Liver (tissue), 9 donors: ENCODE measurements around the gene FAM120C. TPM values are rescaled to one million over a fixed set of nuclear protein-coding genes. Genes with fewer than 3 reads are reported as not detected.

ENCODE experiments used
- DNase-seq: peaks from one replicate; pipeline ENCODE4 v3.0.0-alpha.2; 2017; ENCODE audit warnings: low spot score
- H3K27ac ChIP-seq, 2 donors: one replicate each; pipeline ENCODE4 v1.7.0; 2013; ENCODE audit warnings: inconsistent platforms in 2 of 2, low read length in 2 of 2, control low read depth in 1 of 2, low read depth in 1 of 2, mild to moderate bottlenecking in 1 of 2
- H3K27me3 ChIP-seq, 4 donors: one replicate each; pipeline versions ENCODE4 v1.6.1 to v1.7.0; 2013; ENCODE audit warnings: low read length in 3 of 4, inconsistent platforms in 1 of 4, mild to moderate bottlenecking in 1 of 4, moderate library complexity in 1 of 4; ENCODE audit not compliant: control insufficient read depth in 4 of 4, insufficient read depth in 4 of 4
- H3K36me3 ChIP-seq, 4 donors: one replicate each; pipeline versions ENCODE4 v1.6.1 to v1.7.0; 2013; ENCODE audit warnings: low read length in 3 of 4, mild to moderate bottlenecking in 3 of 4, low read depth in 1 of 4, moderate library complexity in 1 of 4; ENCODE audit not compliant: control insufficient read depth in 4 of 4, insufficient read depth in 3 of 4
- H3K4me1 ChIP-seq, 4 donors: one replicate each; pipeline versions ENCODE4 v1.6.1 to v1.7.0; 2013; ENCODE audit warnings: low read length in 3 of 4, mild to moderate bottlenecking in 3 of 4, moderate library complexity in 1 of 4; ENCODE audit not compliant: control insufficient read depth in 4 of 4, insufficient read depth in 4 of 4
- H3K4me3 ChIP-seq, 3 donors: one replicate each; pipeline versions ENCODE4 v1.6.1 to v1.7.0; 2013; ENCODE audit warnings: low read length in 3 of 3, control low read depth in 1 of 3, low read depth in 1 of 3, mild to moderate bottlenecking in 1 of 3
- H3K9ac ChIP-seq, 2 donors: one replicate each; pipeline ENCODE4 v1.7.0; 2013; ENCODE audit warnings: low read length in 2 of 2, mild to moderate bottlenecking in 2 of 2, moderate library complexity in 2 of 2, control low read depth in 1 of 2, low read depth in 1 of 2
- H3K9me3 ChIP-seq, 4 donors: one replicate each; pipeline versions ENCODE4 v1.6.1 to v1.7.0; 2013; ENCODE audit warnings: low read length in 3 of 4; ENCODE audit not compliant: control insufficient read depth in 4 of 4
- ATF3 ChIP-seq: IDR thresholded peaks from 2 replicates; pipeline ENCODE4 v1.6.1; 2016; ENCODE audit warnings: antibody characterized with exemption
- EGR1 ChIP-seq, 2 donors: IDR thresholded peaks; 2 replicates each; pipeline ENCODE4 v1.6.1; 2016 to 2018; ENCODE audit warnings: antibody characterized with exemption in 2 of 2, low read depth in 2 of 2
- FOXA1 ChIP-seq: IDR thresholded peaks from 2 replicates; pipeline ENCODE4 v1.6.1; 2016; ENCODE audit warnings: antibody characterized with exemption
- FOXA2 ChIP-seq: IDR thresholded peaks from 2 replicates; pipeline ENCODE4 v1.6.1; 2016; ENCODE audit warnings: antibody characterized with exemption
- GABPA ChIP-seq, 2 donors: IDR thresholded peaks in 1 of 2; conservative IDR thresholded peaks in 1 of 2; 2 replicates each; pipeline ENCODE4 v1.6.1; 2016; ENCODE audit warnings: antibody characterized with exemption in 2 of 2, mild to moderate bottlenecking in 1 of 2, moderate library complexity in 1 of 2
- HNF4A ChIP-seq, 2 donors: conservative IDR thresholded peaks; 2 replicates each; pipeline ENCODE4 v1.6.1; 2016; ENCODE audit warnings: antibody characterized with exemption in 2 of 2, mild to moderate bottlenecking in 2 of 2
- HNF4G ChIP-seq: IDR thresholded peaks from 2 replicates; pipeline ENCODE4 v1.6.1; 2016; ENCODE audit warnings: antibody characterized with exemption
- JUND ChIP-seq, 2 donors: IDR thresholded peaks; 2 replicates each; pipeline ENCODE4 v1.6.1; 2016; ENCODE audit warnings: antibody characterized with exemption in 2 of 2
- MAX ChIP-seq: IDR thresholded peaks from 2 replicates; pipeline ENCODE4 v1.6.1; 2016; ENCODE audit warnings: antibody characterized with exemption
- NR2F2 ChIP-seq: IDR thresholded peaks from 2 replicates; pipeline ENCODE4 v1.6.1; 2016; ENCODE audit warnings: antibody characterized with exemption
- RAD21 ChIP-seq, 2 donors: IDR thresholded peaks; 2 replicates each; pipeline ENCODE4 v1.6.1; 2016; ENCODE audit warnings: antibody characterized with exemption in 2 of 2, mild to moderate bottlenecking in 2 of 2
- RXRA ChIP-seq, 2 donors: IDR thresholded peaks; 2 replicates each; pipeline ENCODE4 v1.6.1; 2017 to 2018; ENCODE audit warnings: antibody characterized with exemption in 2 of 2, mild to moderate bottlenecking in 1 of 2
- SP1 ChIP-seq: IDR thresholded peaks from 2 replicates; pipeline ENCODE4 v1.6.1; 2018; ENCODE audit warnings: antibody characterized with exemption, mild to moderate bottlenecking
- TAF1 ChIP-seq: conservative IDR thresholded peaks from 2 replicates; pipeline ENCODE4 v1.6.1; 2016; ENCODE audit warnings: antibody characterized with exemption, mild to moderate bottlenecking
- YY1 ChIP-seq: IDR thresholded peaks from 2 replicates; pipeline ENCODE4 v1.6.1; 2016; ENCODE audit warnings: antibody characterized with exemption, mild to moderate bottlenecking
- WGBS: extraction: QIAGEN DNeasy Blood & Tissue Kit; methylation state at CpG from one replicate; pipeline ENCODE4 v1.1.7; 2013; 5-methylcytosine and 5-hydroxymethylcytosine counted together
- polyA plus RNA-seq, 2 donors: library from polyadenylated mRNA; stranded (reverse) in 1 of 2; unstranded in 1 of 2; fragments of 200-250 nt in 1 of 2; fragments of >200 nt in 1 of 2; fragmentation: Nextera tagmentation in 1 of 2; extraction: Ambion mirVana in 1 of 2; gene quantifications; one replicate each; pipeline versions ENCODE4 v1.2.1 to v1.2.3, GENCODE V29; 2013 to 2015
- total RNA-seq, 2 donors: library from RNA; depleted of rRNA; stranded (reverse); fragments of >200 nt; gene quantifications; one replicate each; pipeline ENCODE4 v1.2.3, GENCODE V29; 2014
- TF ChIP-seq, protein P1 (sequence below): IDR thresholded peaks from 2 replicates; pipeline ENCODE4 v1.6.1; 2016; ENCODE audit warnings: antibody characterized with exemption
- TF ChIP-seq, protein P2 (sequence below): fragments of 150-350 bp; IDR thresholded peaks from 2 replicates; pipeline ENCODE4 v1.5.1; 2017; ENCODE audit warnings: improper control_type of control experiment, low read depth, low read length; ENCODE audit not compliant: missing input control
- TF ChIP-seq, protein P3 (sequence below): IDR thresholded peaks from 2 replicates; pipeline ENCODE4 v1.6.1; 2016; ENCODE audit warnings: antibody characterized with exemption, mild to moderate bottlenecking
- donor health status: healthy.
- donor health status: healthy.
- donor health status: healthy.
- donor health status: healthy.
- donor health status: healthy.

FAM120C gene
- total and polyA plus RNA-seq, 4 donors = 1.8 to 3.7 (median 2.3) TPM

DNA sequence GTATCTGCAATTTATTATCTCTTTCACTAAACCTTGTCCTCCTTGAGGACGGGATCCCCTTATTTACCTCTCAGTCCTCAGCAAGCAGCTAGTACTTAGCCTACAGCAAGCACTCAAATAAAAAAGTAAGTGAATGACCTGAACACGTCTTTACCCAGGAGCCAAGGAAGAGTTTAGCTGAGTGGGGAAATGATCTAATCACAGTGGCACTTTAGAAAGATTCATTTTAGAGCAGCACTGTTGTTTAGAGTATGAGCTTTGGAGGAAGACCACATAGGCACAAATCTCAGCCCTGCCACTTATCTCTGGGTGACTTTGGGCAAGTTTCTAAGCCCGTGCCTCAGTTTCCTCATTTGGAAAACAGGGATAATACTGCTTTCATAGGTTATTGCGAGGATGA, 2.7 kb downstream of the FAM120C start:
- H3K9ac ChIP-seq = no peak overlapping the region
- no peak for TF ChIP-seq JUND (IDR thresholded peaks at IDR 0.05)
- TF ChIP-seq ATF3 = no peak
- no peak for TF ChIP-seq HNF4A (conservative IDR thresholded peaks at IDR 0.05)
- TF ChIP-seq RAD21 (IDR thresholded peaks at IDR 0.05) = no peak
- TF ChIP-seq TAF1 = no peak
- TF ChIP-seq EGR1 (IDR thresholded peaks at IDR 0.05; ENCODE audit: low read depth in 2 of 2) = no peak
- TF ChIP-seq SP1 = no peak
- TF ChIP-seq HNF4G = no peak
- TF ChIP-seq GABPA (IDR thresholded peaks at IDR 0.05 in 1 of 2, conservative IDR thresholded peaks at IDR 0.05 in 1 of 2) = no peak
- no peak for TF ChIP-seq FOXA1
- 73% methylated on average over 4 of the region's 4 CpGs for WGBS
- DNase-seq = no peak
- no peak overlapping the region for H3K4me3 ChIP-seq
- no peaks in the 10 kb centered on the region for H3K36me3 ChIP-seq
- H3K27me3 ChIP-seq = no peaks in the 10 kb centered on the region
- H3K9me3 ChIP-seq = no peaks in the 10 kb centered on the region
- H3K27ac ChIP-seq = no peak overlapping the region
- H3K4me1 ChIP-seq = peaks cover 5 to 16% (median 13%) of the 10 kb centered on the region in 4 donors

GRCh38 chrX:54178100-54178940, 4.7 kb downstream of the FAM120C start:
- Histone ChIP-seq H3K4me1 (peaks cover 5 to 14% (median 13%) of the 10 kb centered on the region in 4 donors), H3K4me3 (no peak overlapping the region), H3K27me3 (no peaks in the 10 kb centered on the region), H3K36me3 (peaks cover 0 to 2% (median 0%) of the 10 kb centered on the region in 4 donors), H3K27ac (no peak overlapping the region), H3K9me3 (no peaks in the 10 kb centered on the region), H3K9ac (no peak overlapping the region)
- 68% methylated on average over 5 of the region's 5 CpGs for WGBS
- no peak for DNase-seq
- TF ChIP-seq HNF4A (conservative IDR thresholded peaks at IDR 0.05) (no peak), JUND (IDR thresholded peaks at IDR 0.05) (no peak), GABPA (IDR thresholded peaks at IDR 0.05 in 1 of 2, conservative IDR thresholded peaks at IDR 0.05 in 1 of 2) (no peak), FOXA1 (no peak), HNF4G (no peak), FOXA2 (no peak), NR2F2 (no peak), TAF1 (no peak), RXRA (IDR thresholded peaks at IDR 0.05) (no peak), MAX (no peak), ATF3 (no peak), SP1 (no peak), YY1 (no peak), EGR1 (IDR thresholded peaks at IDR 0.05; ENCODE audit: low read depth in 2 of 2) (no peak), RAD21 (IDR thresholded peaks at IDR 0.05) (no peak)
- TF ChIP-seq, protein P1, sequence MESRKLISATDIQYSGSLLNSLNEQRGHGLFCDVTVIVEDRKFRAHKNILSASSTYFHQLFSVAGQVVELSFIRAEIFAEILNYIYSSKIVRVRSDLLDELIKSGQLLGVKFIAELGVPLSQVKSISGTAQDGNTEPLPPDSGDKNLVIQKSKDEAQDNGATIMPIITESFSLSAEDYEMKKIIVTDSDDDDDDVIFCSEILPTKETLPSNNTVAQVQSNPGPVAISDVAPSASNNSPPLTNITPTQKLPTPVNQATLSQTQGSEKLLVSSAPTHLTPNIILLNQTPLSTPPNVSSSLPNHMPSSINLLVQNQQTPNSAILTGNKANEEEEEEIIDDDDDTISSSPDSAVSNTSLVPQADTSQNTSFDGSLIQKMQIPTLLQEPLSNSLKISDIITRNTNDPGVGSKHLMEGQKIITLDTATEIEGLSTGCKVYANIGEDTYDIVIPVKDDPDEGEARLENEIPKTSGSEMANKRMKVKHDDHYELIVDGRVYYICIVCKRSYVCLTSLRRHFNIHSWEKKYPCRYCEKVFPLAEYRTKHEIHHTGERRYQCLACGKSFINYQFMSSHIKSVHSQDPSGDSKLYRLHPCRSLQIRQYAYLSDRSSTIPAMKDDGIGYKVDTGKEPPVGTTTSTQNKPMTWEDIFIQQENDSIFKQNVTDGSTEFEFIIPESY = no peak
- TF ChIP-seq, protein P2, sequence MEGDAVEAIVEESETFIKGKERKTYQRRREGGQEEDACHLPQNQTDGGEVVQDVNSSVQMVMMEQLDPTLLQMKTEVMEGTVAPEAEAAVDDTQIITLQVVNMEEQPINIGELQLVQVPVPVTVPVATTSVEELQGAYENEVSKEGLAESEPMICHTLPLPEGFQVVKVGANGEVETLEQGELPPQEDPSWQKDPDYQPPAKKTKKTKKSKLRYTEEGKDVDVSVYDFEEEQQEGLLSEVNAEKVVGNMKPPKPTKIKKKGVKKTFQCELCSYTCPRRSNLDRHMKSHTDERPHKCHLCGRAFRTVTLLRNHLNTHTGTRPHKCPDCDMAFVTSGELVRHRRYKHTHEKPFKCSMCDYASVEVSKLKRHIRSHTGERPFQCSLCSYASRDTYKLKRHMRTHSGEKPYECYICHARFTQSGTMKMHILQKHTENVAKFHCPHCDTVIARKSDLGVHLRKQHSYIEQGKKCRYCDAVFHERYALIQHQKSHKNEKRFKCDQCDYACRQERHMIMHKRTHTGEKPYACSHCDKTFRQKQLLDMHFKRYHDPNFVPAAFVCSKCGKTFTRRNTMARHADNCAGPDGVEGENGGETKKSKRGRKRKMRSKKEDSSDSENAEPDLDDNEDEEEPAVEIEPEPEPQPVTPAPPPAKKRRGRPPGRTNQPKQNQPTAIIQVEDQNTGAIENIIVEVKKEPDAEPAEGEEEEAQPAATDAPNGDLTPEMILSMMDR = no peak
- TF ChIP-seq, protein P3, sequence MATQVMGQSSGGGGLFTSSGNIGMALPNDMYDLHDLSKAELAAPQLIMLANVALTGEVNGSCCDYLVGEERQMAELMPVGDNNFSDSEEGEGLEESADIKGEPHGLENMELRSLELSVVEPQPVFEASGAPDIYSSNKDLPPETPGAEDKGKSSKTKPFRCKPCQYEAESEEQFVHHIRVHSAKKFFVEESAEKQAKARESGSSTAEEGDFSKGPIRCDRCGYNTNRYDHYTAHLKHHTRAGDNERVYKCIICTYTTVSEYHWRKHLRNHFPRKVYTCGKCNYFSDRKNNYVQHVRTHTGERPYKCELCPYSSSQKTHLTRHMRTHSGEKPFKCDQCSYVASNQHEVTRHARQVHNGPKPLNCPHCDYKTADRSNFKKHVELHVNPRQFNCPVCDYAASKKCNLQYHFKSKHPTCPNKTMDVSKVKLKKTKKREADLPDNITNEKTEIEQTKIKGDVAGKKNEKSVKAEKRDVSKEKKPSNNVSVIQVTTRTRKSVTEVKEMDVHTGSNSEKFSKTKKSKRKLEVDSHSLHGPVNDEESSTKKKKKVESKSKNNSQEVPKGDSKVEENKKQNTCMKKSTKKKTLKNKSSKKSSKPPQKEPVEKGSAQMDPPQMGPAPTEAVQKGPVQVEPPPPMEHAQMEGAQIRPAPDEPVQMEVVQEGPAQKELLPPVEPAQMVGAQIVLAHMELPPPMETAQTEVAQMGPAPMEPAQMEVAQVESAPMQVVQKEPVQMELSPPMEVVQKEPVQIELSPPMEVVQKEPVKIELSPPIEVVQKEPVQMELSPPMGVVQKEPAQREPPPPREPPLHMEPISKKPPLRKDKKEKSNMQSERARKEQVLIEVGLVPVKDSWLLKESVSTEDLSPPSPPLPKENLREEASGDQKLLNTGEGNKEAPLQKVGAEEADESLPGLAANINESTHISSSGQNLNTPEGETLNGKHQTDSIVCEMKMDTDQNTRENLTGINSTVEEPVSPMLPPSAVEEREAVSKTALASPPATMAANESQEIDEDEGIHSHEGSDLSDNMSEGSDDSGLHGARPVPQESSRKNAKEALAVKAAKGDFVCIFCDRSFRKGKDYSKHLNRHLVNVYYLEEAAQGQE = no peak
